Gastrocnemius medialis (tissue), 4 donors: ENCODE results near the gene OR7C1.

ENCODE experiments used
- CTCF ChIP-seq, 5 experiments: fragments of 450-650 bp in 3 of 5; fragments of 200-600 bp in 2 of 5; sonication (generic) in 2 of 5; IDR thresholded peaks in 4 of 5; conservative IDR thresholded peaks in 1 of 5; 1 replicate in 4 of 5; 2 replicates in 1 of 5; pipeline ENCODE4 v1.5.1; 2016 to 2019; ENCODE audit warnings: antibody characterized with exemption in 5 of 5, mild to moderate bottlenecking in 3 of 5, moderate library complexity in 3 of 5
- POLR2A ChIP-seq, 2 donors: fragments of 450-650 bp; IDR thresholded peaks; one replicate each; pipeline ENCODE4 v1.6.1; 2017; ENCODE audit warnings: antibody characterized with exemption in 2 of 2, mild to moderate bottlenecking in 2 of 2, moderate library complexity in 2 of 2

- no peak for TF ChIP-seq POLR2A (IDR thresholded peaks at IDR 0.05)
- no peak for TF ChIP-seq CTCF (IDR thresholded peaks at IDR 0.05 in 4 of 5, conservative IDR thresholded peaks at IDR 0.05 in 1 of 5)
These were observed 2.4 kb upstream of the OR7C1 start for GRCh38 chr19:14837391-14837790.
